DMS 273 (cell line): ENCODE data around the gene CALML3.

Experiments
- DNase-seq: peaks from one replicate; lab custom pipeline; 2025; ENCODE audit not compliant: unreplicated experiment; lab: John Stamatoyannopoulos, UW

The CALML3 gene

GRCh38 chr10:5506246-5506645, 18.5 kb upstream of the CALML3 start:
- DNase-seq, result no peak

DNA sequence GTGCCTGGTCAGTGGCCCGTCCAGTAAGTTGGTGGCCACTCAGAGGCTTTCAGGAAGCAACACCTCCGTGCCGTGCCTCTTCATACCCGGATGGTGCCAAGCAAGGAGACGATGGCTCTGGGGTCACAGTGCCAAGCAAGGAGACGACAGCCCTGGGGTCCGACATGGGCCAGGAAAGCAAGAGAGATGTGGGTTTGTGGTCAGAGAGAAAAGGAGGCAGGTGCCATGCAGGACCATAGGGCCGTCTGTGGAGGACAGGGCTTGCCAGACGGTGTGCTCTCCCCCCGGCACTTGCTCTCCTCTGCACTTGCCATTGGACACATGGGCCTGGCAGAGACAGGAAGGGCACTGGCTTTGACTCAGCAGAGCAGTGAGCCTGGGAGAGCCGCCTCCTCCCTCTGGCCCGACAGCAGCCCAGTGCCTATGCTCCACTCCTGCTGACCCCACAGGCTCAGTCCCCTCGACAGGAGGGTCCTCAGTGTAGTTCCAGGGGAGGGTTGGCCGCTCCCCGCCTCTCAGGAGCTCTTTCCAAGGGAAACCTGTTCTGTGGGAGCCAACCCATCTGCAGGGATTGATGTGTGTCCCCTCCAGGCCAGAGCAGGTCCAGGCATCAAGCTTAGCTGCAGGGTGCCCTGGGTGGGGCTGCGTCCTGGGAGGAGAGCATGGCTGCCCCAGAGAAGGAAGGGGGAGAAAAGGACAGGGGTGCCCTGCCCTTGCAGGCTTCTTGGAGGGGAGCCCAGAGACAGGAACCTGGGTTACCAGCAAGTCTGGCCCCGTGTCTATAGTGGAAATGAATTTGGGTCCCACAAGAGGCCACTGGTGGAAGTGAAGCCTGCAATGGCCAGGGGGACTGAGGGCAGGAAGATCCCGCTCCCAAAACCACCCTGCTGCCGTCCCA, 17.8 kb upstream of the CALML3 start:
- DNase-seq, result no peak

DNA sequence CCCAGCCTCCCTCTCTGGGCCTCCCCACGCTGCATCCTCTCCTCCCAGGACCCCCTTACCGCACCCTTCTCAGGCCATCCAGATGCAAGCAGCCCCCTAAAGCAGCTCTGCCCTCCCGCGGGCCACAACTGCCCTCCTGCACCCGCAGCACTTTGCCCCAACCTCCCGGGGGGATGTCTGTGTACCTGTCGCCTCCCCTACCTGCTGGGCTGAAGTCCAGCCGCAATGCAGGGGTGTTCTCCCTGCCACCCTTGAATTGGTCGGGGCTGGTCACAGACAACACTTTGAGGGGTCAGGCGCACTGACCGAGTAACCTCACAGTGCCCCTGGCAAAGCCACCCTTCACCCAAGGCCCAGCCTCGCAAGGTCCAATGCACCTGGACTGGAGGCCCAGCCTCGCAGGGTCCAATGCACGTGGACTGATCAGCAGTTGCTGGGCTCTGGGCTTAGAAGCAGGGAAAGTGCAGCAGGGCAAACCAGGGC, 17.1 kb upstream of the CALML3 start:
- no peak for DNase-seq

- no peak for DNase-seq
These were observed 16.6 kb upstream of the CALML3 start for GRCh38 chr10:5508161-5508604.

DNA sequence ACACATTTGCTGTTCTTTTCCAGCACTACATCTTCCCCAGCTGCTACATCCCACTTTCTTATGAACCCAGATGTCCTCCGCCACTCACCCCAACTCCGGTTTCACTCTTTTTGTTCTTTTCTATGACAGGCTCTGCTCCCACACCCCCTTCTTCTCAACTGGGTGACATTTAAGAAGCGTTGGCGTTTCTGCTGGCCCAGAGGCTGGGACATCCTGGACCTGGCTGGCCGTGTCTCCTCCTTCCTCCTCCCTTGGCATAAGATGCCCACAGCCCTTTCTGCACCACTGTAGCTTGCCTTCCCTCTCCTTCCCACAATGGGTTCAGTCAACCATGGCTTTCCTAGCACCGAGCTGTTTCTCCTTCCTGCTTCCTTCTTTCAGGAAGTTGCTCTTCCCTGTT, 16.0 kb upstream of the CALML3 start:
- no peak for DNase-seq

DNA sequence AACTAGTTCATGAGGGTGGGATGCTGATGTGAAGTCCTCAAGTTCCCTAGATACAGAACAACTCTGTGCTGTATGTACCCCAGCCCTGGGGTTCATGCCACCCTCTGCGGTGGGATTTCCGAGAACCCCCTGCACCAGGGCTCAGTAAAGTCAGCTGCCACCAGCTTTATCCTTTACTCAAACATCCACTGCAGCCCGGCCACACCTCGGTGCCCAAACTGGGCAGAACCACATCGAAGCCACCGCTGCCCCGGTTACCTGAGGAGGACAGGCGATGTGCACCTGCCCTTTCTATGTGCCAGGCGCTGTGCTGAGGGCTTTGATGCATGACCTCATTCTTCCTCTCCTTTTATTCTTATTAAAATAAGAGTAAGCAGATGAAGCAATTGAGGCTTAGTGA, 15.5 kb upstream of the CALML3 start:
- no peak for DNase-seq

DNA sequence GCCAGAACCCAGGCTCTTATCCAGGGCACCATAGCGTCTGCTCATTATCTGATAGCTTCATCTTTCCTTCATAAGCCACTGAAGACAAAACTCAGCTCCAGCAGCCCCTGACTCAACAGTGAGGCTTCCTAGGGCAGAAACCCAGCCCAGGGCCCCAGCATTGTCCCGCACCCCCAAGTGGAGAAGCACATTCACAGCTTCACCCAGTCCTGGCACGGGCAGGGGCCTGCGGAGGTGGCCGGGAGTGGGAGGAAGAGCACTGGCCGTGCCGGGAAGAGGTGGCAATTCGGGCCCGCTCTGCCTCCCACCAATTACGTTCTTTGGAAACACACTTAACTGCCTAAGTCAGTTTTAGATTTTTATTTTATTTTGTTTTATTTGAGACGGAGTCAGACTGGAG, 15.1 kb upstream of the CALML3 start:
- no peak for DNase-seq

- DNase-seq, result no peak
These were observed 14.3 kb upstream of the CALML3 start for GRCh38 chr10:5510281-5511072.

- no peak for DNase-seq
These were observed 13.4 kb upstream of the CALML3 start for GRCh38 chr10:5511231-5511884.

GRCh38 chr10:5511885-5512280, 12.9 kb upstream of the CALML3 start:
- no peak for DNase-seq

DNA sequence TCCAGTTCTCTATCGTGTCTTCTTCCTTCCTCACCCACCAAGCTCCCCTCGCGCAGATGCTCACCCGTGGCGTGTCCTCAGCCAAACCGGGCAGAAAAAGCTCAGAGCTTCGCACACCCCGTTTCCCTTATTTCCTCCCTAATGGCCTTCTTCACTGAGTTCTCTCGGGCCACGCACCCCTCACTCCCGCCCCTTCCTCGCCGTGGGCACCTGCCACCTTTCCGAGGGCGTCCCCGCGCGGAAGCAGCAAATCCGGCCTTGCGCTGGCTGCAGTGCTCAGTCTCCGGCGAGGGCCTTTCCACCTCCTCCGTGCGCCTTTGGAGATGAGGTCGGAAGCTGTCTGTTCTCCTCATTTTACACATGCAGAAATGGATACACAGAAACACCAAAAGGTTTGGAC, 12.4 kb upstream of the CALML3 start:
- DNase-seq, result no peak

DNA sequence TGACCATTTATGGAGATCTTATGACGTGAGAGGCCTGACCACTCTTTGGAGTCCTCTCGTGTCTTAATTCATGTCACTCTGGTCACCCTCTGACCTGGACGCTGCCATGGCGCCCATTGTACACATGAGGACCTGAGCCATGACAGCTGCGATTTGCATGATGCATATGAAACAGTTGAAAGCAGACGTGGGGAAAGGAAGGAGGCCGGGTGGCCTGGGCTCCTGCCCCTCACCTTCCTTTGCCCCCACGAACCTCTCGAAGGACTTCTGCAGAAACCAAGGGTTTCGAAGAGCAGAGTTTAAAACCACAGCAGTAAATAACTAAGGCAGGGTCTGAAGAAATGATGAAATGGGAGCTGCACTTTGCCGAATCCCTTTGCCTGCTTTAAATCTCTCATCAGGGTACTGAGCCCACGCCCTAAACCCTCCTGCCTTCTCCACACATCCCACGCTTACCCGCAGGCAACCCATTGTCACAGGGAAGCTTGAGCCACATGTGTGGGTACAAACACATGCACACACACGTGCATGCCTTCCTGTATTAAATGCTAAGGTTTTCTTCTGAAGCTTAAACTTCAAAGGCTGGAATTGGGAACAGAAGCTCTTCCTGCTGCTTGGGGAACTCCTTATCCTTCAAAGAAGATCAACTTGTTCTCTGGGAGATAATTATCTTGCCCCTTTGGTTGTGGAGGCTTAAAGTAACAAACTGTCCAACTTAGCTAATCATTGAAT, 11.7 kb upstream of the CALML3 start:
- no peak for DNase-seq

DNA sequence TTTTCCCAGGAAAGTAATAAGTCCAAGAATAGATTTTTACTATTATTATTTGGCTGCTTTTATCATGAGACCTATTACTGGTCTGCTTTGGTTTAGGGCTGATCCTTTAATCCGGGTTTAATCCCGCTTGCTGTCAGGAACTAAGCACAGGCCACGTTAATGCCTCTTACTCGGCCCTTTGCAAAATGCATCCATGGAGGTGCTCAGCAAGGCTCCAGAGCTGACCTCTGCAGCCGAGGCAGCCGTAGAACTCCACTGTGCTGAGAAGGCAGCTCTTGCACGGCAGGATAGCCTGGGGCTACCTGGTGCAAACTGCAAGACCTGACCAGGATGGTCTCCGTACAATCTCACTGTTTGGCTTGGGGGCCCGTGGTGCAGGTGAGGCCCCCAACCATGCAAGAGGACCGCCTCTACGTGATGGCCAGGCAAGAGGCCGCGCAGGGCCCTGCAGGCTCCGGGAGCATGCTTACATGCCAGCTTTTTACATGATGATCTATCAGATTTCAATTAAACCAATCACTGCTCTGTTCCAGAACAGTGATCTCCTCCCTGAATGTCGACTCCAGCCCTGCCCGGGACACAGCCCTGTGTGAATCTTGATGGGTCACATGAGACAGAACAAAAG, 10.4 kb upstream of the CALML3 start:
- no peak for DNase-seq

- no peak for DNase-seq
These were observed 8.6 kb upstream of the CALML3 start for GRCh38 chr10:5515948-5516761.

DNA sequence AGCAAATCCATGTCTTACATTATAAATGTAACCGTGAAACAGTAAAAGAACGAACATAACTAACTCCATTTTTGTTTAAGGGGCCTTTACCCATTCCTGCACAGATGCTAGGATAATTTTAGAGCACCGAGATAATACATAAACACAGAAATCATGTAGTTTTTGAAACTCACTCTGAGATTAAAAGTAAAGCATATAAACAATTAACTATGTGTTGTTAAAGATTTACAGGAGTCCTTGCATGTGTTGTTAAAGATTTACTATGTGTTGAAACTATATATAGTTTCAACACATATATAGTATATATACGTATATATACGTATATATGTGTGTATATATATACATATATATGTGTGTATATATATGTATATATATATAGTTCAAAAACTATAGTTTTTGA, 7.2 kb upstream of the CALML3 start:
- no peak for DNase-seq

- no peak for DNase-seq
These were observed 6.6 kb upstream of the CALML3 start for GRCh38 chr10:5518143-5518542.

DNA sequence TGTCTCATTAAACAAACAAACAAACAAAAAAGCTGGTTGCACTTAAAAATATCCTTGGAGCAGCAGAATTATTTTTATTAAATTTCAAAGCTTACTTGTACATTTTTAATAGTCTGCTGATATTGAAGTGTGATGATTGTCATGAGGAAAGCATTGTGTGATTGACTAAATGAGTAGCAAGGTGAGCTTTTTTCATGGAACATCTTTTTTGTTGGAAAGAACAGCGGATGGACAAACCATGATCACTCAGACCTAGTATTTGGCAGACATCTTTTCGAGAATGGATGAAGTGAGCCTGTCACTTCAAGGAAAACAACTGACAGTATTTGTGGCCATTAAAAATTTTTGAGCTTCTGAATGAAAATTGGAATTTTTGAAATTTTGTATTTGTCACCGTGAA, 5.7 kb upstream of the CALML3 start:
- no peak for DNase-seq

- no peak for DNase-seq
These were observed 1.7 kb upstream of the CALML3 start for GRCh38 chr10:5522913-5523560.
